Cardiac muscle cell (in vitro differentiated cells and primary cell): ENCODE results near the gene MYCN. TPM values are rescaled to one million over a fixed set of nuclear protein-coding genes. Genes with fewer than 3 reads are reported as not detected.

Source experiments
- DNase-seq, 2 donors: peaks; one replicate each; pipeline versions ENCODE4 v3.0.0 to v3.0.0-alpha.2; 2010 to 2017; ENCODE audit warnings: low read depth in 1 of 2, low spot score in 1 of 2
- H3K27ac ChIP-seq: fragments of 200-600 bp; sonication (generic); 2 replicates; pipeline ENCODE4 v1.5.1; 2016
- H3K27me3 ChIP-seq: fragments of 200-600 bp; sonication (generic); 2 replicates; pipeline ENCODE4 v1.6.0; 2016; ENCODE audit warnings: control low read depth
- H3K36me3 ChIP-seq: fragments of 200-600 bp; sonication (generic); 2 replicates; pipeline ENCODE4 v1.5.1; 2016; ENCODE audit warnings: control low read depth
- H3K4me1 ChIP-seq: fragments of 200-600 bp; sonication (generic); 2 replicates; pipeline ENCODE4 v1.8.1; 2017; ENCODE audit warnings: low read depth, mild to moderate bottlenecking, mixed run types
- H3K4me3 ChIP-seq: fragments of 200-600 bp; sonication (generic); 2 replicates; pipeline ENCODE4 v1.5.1; 2016; ENCODE audit warnings: mild to moderate bottlenecking
- H3K9me3 ChIP-seq: fragments of 200-600 bp; sonication (generic); 2 replicates; pipeline ENCODE4 v1.5.1; 2017; ENCODE audit warnings: low read depth, mild to moderate bottlenecking, control low read depth
- polyA plus RNA-seq: library from polyadenylated mRNA; unstranded; fragments of >200 nt; fragmentation: Nextera tagmentation; extraction: Ambion mirVana; gene quantifications from 2 replicates; pipeline ENCODE4 v1.2.1, GENCODE V29; 2016
- total RNA-seq: library from RNA; depleted of rRNA; stranded (reverse); fragments of >200 nt; gene quantifications from 2 replicates; pipeline ENCODE4 v1.2.3, GENCODE V29; 2016
- TF ChIP-seq, protein P1 (sequence below): IDR thresholded peaks from 2 replicates; pipeline ENCODE4 v1.5.1; 2012; ENCODE audit warnings: low read depth, mild to moderate bottlenecking, low read length

MYCN gene
- total and polyA plus RNA-seq, 2 experiments from 2014 or later: 38.5 to 72.5 TPM

DNA sequence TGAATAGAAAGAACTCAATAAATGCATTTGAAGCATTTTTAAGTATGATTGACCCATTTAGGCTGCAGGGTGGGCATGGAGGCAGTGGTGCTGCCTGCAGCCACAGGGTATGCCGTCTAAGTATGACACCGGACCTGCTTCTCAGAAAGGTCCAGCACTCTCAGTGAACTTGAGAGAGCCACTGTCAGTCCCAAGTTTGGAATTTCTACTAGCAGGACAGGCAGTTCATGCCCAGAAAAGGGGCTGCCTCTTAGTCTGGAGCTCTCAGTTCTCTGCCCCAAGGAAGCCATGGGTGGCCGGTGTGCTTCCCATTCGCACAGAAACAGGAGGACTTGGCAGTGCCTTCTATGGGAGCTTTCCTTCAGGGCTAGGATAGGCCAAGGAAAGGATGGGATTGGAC is 24.0 kb upstream of the MYCN start:
- no peaks in the 10 kb centered on the region for H3K27me3 ChIP-seq
- no peak overlapping the region for H3K27ac ChIP-seq
- H3K4me3 ChIP-seq: no peak overlapping the region
- H3K4me1 ChIP-seq: peaks cover 4% of the 10 kb centered on the region
- no peak for DNase-seq
- H3K9me3 ChIP-seq: no peaks in the 10 kb centered on the region
- TF ChIP-seq, protein P1, sequence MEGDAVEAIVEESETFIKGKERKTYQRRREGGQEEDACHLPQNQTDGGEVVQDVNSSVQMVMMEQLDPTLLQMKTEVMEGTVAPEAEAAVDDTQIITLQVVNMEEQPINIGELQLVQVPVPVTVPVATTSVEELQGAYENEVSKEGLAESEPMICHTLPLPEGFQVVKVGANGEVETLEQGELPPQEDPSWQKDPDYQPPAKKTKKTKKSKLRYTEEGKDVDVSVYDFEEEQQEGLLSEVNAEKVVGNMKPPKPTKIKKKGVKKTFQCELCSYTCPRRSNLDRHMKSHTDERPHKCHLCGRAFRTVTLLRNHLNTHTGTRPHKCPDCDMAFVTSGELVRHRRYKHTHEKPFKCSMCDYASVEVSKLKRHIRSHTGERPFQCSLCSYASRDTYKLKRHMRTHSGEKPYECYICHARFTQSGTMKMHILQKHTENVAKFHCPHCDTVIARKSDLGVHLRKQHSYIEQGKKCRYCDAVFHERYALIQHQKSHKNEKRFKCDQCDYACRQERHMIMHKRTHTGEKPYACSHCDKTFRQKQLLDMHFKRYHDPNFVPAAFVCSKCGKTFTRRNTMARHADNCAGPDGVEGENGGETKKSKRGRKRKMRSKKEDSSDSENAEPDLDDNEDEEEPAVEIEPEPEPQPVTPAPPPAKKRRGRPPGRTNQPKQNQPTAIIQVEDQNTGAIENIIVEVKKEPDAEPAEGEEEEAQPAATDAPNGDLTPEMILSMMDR: no peak
- no peaks in the 10 kb centered on the region for H3K36me3 ChIP-seq

DNA sequence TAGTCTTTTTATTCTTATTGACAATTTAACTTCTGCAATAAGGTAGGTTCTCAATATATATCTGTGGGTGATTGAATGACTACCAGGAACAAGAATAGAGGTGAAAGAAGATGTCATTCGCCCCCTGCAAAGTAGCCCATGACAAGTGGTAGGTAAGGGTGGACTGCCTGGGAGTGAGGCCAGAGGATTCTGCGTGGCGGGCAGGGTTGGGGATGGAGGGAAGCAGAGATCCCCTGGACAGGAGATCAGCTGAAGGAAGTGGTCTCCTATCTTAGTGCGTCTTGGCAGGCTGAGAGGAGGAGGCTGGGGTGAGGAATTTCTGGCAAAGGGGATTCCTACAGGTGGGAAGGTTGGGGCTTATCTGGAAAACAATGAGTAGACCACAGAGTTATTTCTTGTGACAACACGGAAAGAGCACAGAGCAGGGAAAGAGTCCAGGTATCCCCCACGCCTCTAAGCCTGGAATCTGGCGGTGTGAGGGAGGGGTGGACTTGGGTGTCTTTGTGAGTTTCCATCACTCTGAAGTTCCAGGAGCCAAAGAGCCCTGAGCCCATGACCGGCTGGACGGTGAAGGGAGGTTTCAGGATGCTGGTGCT is 21.5 kb upstream of the MYCN start:
- H3K27ac ChIP-seq: no peak overlapping the region
- no peak overlapping the region for H3K4me3 ChIP-seq
- peaks cover 4% of the 10 kb centered on the region for H3K4me1 ChIP-seq
- no peaks in the 10 kb centered on the region for H3K27me3 ChIP-seq
- TF ChIP-seq, protein P1: no peak
- no peak for DNase-seq
- no peaks in the 10 kb centered on the region for H3K9me3 ChIP-seq
- H3K36me3 ChIP-seq: no peaks in the 10 kb centered on the region

DNA sequence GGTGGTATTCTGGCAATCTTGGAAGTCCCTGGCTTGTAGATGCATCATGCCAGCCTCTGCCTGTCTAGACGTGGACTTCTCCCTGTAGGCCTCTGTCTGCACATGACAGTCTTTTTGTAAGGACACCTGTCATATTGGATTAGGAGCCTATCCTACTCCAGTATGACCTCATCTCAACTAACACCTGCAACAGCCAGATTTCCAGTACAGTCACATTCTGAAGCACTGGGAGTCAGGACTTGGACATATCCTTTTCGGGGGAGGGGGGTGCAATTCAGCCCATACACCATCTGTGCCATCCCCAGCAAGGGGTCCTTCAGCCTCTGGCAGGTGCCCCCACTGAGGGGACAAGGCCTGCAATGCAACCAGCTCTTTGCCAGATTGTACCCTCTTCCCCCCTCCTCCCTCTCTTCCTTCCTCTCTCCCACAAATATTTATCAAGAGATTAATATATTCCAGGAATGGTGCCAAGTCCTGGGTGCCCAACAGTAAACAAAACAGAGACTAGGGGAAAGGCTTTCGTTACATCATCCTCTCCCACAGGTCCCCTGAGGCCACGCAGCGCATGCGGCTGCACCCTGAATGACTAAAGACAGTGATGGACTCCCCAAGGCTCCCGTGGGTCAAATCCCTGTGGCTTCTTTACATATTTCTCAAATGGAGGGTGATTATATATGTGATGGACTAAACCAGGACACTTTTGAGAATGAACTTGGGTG is 20.5 kb upstream of the MYCN start:
- H3K4me3 ChIP-seq: no peak overlapping the region
- no peak overlapping the region for H3K27ac ChIP-seq
- DNase-seq: no peak
- H3K9me3 ChIP-seq: no peaks in the 10 kb centered on the region
- TF ChIP-seq, protein P1: no peak
- H3K27me3 ChIP-seq: no peaks in the 10 kb centered on the region
- peaks cover 4% of the 10 kb centered on the region for H3K4me1 ChIP-seq
- no peaks in the 10 kb centered on the region for H3K36me3 ChIP-seq

DNA sequence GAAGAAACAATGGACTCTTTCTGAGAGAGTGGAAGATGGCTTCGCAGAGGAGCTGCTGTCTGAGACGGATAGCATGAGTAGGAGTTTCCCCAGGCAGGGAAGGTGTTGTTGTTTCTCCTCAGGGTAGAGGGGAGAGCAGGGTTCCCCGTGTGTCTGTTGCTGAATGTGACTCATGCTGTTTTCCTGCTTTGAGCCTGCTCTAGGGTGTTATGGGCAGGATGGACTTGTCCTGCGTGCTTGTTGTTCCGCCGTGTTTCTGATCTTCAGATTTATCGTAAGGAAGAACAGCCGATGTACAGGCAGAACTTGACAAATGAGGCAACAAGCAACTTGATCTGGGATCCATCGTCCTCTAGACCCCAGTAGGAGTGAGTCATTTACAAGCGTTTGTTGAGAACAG is 19.7 kb upstream of the MYCN start:
- Histone ChIP-seq H3K27ac (no peak overlapping the region), H3K36me3 (no peaks in the 10 kb centered on the region), H3K4me1 (peaks cover 4% of the 10 kb centered on the region), H3K27me3 (no peaks in the 10 kb centered on the region), H3K9me3 (no peaks in the 10 kb centered on the region), H3K4me3 (no peak overlapping the region)
- no peak for DNase-seq
- TF ChIP-seq, protein P1: no peak

GRCh38 chr2:15923597-15923996 is 16.8 kb upstream of the MYCN start:
- no peaks in the 10 kb centered on the region for H3K4me1 ChIP-seq
- DNase-seq: no peak
- no peak overlapping the region for H3K4me3 ChIP-seq
- no peaks in the 10 kb centered on the region for H3K9me3 ChIP-seq
- no peak overlapping the region for H3K27ac ChIP-seq
- no peaks in the 10 kb centered on the region for H3K27me3 ChIP-seq
- TF ChIP-seq, protein P1: no peak
- H3K36me3 ChIP-seq: no peaks in the 10 kb centered on the region
